ENCODE data around the gene SRF.
A peak's percentile ranks its signal among the peaks of the same experiment; 100 is the strongest.

SRF gene

DNA sequence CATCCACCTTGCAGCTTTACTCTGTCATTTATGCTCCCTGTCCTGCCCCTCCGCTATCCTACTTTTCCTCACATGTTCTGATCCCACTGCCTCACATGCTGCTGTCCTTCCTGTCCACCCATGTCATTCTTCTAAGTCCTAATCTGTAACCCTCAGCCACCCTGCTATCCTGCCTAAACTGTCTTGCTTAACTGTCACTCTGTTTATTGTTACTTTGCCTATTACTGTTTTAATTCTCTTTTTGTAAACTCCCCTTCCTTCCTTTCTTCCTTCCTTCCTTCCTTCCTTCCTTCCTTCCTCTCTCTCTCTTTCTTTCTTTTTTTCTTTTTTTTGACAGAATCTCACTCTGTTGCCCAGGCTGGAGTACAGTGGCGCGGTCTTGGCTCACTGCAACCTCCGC is 12.4 kb downstream of the SRF start:
- DNase-seq (ENCODE audit: low spot score), result no peak

GRCh38 chr6:43184268-43184985 is 13.4 kb downstream of the SRF start:
- DNase-seq (ENCODE audit: low spot score), result peak; percentile 28

GRCh38 chr6:43185391-43185985 is 14.4 kb downstream of the SRF start:
- DNase-seq (ENCODE audit: low spot score), result no peak

DNA sequence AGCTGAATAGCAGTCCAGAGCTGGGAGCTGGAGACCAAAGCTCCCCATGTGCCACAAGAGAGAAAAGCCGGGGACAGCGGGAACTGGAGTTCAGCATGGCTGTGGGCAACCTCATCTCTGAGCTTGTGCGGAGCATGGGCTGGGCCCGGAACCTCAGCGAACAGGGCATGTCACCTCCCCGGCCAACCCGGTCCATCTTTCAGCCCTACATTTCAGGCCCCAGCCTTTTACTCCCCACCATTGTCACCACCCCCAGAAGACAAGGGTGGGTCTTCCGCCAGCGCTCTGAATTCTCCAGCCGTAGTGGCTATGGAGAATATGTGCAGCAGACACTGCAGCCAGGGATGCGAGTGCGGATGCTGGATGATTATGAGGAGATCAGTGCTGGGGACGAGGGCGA is 14.9 kb downstream of the SRF start:
- no peak for DNase-seq (ENCODE audit: low spot score)

- no peak for DNase-seq (ENCODE audit: low spot score)
Measured at GRCh38 chr6:43186706-43187105, 15.6 kb downstream of the SRF start.

- no peak for DNase-seq (ENCODE audit: low spot score)
Measured at GRCh38 chr6:43187821-43188220, 16.8 kb downstream of the SRF start.

DNA sequence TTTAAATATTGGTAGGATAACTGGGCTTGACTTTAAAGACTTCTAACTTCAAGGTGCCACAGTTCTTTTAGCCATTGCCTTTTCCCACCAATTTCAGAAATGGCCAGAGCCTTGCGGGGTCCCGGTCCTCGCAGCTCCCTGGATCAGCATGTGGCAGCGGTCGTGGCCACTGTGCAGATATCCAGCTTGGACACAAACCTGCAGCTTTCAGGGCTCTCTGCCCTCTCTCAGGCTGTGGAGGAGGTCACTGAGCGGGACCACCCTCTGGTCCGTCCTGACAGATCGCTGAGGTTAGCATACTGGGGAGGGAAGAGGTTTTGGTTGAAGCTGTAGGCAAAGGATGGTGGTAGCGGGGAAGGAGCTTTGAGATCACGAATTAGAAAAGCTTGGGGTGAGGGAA is 17.4 kb downstream of the SRF start:
- no peak for DNase-seq (ENCODE audit: low spot score)

DNA sequence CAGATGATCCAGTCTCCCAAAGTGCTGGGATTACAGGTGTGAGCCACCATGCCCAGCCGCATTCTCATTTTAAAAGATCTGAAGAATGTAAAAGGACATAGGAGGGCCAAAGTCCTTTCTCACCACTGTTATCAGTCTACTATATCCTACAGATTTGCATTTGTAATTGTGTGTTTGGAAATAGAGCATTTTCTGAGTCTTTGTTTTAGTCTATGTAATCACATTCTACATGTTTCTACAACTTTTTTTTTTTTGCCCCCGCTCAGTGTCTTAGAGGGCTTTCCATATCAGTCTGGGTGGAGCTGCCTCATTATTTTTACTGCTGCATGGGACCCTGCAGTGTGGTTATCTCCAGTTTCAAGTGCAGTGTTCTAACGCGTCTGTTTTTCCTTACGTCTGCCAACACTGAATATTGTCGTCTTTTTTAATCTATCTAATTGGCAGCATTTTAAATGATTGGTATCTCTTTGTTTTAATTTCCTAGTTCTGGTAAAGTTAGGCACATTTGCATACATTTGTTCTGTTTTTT is 18.8 kb downstream of the SRF start:
- no peak for DNase-seq (ENCODE audit: low spot score)

- no peak for DNase-seq (ENCODE audit: low spot score)
Measured at GRCh38 chr6:43192911-43193310, 21.8 kb downstream of the SRF start.

- DNase-seq (ENCODE audit: low spot score), result no peak
Measured at GRCh38 chr6:43193929-43194328, 22.9 kb downstream of the SRF start.

DNA sequence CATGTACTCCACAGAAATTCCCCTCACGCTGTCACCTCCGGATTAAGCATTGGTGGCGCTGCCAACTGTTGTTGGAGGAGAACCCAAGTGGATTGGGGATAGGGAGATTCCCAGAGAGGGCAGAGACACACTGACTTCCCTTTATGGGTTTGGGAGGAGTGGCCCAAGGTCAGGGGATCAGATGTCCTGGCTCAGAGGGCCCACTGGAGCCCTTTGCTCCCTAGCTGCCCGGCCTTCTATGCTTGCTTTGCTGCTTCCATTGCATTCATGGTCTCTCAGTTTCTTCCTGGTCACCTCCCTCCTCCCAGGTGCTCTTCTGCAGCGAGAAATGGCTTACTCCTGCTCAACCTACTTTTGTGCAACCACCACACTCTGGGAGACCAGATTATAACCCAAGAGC is 25.3 kb downstream of the SRF start:
- no peak for DNase-seq (ENCODE audit: low spot score)

- DNase-seq (ENCODE audit: low spot score), result no peak
Measured at GRCh38 chr6:43199912-43200311, 28.8 kb downstream of the SRF start.

- no peak for DNase-seq (ENCODE audit: low spot score)
Measured at GRCh38 chr6:43200541-43200940, 29.5 kb downstream of the SRF start.

- no peak for DNase-seq (ENCODE audit: low spot score)
Measured at GRCh38 chr6:43202451-43202850, 31.4 kb downstream of the SRF start.

DNA sequence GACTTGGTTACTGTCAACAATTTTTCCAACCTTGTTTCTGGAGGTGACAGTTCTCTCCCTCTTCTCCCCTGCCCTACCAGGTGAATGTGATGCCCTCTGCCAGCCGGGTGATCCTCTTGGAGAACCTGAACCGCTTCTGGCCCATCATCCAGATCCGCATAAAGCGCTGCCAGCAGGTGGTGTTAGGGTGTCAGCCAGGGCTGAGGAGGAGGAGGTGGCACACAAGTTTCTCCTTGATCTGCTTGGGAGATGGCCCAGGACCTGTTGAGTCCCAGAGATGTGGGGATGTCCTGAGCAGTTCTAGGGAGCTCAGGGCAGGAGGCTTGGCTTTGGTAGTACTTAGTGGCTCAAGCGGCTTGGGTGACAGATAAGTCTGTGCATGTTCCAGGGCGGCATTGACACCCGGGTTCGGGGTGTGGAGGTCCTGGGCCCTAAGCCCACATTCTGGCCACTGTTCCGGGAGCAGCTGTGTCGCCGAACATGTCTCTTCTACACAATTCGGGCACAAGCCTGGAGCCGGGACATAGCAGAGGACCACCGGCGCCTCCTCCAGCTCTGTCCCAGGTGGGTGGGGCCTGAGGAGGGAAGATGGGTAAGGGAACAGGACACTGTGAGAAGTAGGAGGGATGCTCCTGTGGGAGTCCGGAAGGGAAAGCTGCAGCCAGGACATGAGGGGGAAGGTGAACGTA is 32.1 kb downstream of the SRF start:
- no peak for DNase-seq (ENCODE audit: low spot score)

GRCh38 chr6:43203718-43204095 is 32.6 kb downstream of the SRF start:
- DNase-seq (ENCODE audit: low spot score), result no peak

GRCh38 chr6:43204271-43205105 is 33.4 kb downstream of the SRF start:
- no peak for DNase-seq (ENCODE audit: low spot score)

DNA sequence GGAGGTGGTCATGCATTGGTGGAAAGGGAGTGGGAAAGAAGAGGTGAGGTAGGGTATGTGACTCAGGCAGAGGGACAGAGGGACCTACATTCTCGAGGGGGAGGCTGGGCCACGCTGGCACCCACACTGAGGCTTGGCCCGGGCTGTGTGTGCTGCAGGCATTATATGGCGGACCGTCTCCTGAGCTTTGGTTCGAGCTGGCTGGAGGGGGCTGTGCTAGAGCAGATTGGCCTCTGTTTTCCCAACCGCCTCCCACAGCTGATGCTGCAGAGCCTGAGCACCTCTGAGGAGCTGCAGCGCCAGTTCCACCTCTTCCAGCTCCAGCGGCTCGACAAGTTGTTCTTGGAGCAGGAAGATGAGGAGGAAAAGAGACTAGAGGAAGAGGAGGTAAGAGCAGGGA is 34.8 kb downstream of the SRF start:
- DNase-seq (ENCODE audit: low spot score), result no peak

- DNase-seq (ENCODE audit: low spot score), result no peak
Measured at GRCh38 chr6:43207286-43207685, 36.2 kb downstream of the SRF start.

- DNase-seq (ENCODE audit: low spot score), result no peak
Measured at GRCh38 chr6:43211955-43212354, 40.9 kb downstream of the SRF start.

DNA sequence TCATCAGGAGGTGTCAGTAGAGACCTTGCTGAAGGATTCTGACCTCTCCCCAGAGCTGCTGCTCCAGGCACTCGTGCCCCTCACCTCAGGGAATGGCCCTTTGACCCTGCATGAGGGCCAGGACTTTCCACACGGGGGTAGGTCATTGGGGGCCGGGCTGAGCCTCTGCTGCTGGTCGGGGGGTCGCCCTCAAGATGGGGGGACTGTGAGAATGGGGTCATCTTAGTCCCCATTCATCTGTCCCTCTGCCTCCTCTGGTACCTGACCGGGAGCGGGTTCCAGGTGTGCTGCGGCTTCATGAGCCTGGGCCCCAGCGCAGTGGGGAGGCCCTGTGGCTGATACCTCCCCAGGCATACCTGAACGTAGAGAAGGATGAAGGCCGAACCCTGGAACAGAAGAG is 42.4 kb downstream of the SRF start:
- no peak for DNase-seq (ENCODE audit: low spot score)

GRCh38 chr6:43215066-43215465 is 44.0 kb downstream of the SRF start:
- no peak for DNase-seq (ENCODE audit: low spot score)

Measured in putamen (tissue), 1 donor.